Retina (tissue), 1 donor: ENCODE results near the gene RRAS.
A peak's percentile ranks its signal among the peaks of the same experiment; 100 is the strongest.

Experiments used
- DNase-seq: peaks from one replicate; pipeline ENCODE4 v3.0.0-alpha.2; 2016

The RRAS gene

DNA sequence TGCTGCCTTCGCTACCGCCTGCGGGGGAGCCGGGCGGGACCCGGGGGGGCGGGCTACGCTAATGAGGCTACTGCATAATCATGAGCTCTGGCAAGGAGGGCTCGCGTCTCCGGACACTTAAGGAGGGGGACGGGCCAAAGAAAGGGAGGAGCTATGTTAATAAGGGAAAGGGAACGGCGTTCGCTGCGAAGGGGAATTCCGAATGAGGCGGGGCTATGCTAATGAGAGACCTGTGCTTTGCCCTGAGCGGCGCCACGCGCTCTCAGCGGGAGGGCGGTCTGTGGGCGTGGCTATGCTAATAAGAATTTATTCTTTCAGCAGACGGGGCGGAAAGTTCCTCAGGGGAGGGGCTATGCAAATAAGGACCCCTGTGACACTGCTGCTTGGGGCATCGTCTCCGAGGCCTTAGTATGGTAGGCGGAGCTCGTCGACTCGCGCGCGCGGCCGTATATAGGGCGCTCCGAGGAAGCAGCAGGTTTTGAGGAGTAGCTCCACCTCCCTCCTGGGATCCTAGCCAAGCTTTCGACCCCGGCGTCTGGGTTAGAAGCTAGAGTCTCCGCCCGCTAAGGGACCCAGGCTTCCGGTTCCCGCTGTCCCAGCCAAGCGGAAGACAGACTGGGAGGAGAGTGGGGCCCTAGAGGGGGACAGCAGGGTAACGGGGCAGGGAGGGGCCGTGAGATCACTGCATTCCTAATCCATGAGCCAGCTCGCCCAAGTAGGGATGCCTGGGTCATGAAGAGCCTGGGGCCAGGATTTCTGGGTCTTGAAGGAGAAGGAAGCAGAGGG is at the start of gene RRAS:
TSS of gene RRAS (minus strand) at position 31 of the 786 bp plus-strand sequence. CDS start 45 bp downstream, outside the sequence.
- peak; percentile 99 for DNase-seq

DNA sequence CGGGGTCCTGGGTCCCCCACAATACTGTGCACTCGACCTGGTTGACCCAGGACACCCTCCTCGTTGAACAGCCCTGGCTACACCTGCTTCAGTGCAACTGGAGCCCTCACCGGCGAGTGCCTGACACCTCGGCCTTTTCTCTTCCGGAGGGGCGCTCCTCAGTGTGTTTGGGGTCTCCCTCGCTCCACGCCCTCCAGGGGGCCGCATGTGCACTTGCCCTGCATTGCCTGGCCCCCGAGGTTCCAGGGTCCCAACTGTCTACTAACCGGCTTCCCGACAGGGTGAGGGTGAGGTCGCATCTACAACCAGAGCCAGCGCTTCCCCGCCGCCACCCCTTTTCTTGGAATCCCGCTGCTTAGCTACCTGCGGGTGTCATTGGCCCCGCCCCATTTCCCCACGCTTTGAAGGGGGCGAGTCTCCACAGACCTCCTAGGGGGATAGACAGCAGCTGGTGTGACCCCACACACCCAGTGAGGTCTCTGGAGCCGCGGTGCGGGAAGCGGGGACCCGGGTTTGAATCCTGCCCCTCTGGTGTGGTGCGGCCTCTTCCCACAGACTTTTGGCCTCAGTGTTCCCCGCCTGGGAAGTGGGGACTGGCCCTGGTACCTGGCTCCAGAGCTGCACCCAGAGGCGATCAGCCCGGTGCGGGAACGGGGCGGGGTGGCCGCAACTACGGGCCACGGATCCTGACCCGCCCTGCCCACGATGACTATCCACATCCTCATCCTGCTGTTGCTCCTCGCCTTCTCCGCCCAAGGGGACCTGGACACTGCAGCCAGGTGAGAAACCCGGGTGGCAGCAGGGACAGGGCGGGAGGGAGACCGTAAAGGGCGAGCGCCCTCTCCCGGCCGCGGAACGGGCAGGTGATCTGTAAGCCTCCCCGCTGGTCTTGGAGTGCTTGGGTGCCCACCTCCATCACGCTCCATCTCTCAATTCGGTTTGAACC is 49.5 kb upstream of the RRAS start, which contains the start of gene ADM5:
TSS of gene ADM5 (plus strand) at position 462 of the 946 bp plus-strand sequence. CDS start at position 706, 244 bp downstream.
- DNase-seq = peak; percentile 74

DNA sequence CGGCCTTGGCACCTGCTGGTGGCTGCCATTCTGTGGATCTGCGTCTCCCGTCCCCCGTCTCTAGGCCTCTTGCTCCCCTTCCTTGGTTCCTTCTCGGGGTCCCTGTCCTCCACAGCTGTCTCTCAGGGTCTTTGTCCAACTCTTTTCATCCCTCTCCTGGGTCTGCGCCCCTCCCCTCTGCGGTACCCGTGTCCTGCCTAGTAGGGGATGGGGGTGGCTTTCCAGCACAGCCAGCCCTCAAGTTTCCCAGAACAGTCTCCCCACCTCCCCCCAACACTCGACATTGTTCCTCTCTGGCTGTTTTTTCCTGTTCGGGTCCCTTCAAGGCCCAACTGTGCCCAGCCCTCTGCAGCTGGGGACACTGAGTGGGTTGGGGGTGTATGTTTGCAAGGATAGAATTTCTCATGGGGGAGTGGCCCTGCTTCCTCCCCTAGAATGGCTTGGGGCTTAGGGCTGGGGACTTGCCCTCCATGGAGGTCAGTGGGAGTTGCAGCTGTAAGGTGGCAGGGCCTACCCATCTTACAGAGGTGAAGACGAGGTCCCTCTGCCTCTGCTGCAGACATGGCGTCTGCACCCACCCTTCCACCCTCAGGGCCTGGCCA is 48.7 kb upstream of the RRAS start:
- no peak for DNase-seq

DNA sequence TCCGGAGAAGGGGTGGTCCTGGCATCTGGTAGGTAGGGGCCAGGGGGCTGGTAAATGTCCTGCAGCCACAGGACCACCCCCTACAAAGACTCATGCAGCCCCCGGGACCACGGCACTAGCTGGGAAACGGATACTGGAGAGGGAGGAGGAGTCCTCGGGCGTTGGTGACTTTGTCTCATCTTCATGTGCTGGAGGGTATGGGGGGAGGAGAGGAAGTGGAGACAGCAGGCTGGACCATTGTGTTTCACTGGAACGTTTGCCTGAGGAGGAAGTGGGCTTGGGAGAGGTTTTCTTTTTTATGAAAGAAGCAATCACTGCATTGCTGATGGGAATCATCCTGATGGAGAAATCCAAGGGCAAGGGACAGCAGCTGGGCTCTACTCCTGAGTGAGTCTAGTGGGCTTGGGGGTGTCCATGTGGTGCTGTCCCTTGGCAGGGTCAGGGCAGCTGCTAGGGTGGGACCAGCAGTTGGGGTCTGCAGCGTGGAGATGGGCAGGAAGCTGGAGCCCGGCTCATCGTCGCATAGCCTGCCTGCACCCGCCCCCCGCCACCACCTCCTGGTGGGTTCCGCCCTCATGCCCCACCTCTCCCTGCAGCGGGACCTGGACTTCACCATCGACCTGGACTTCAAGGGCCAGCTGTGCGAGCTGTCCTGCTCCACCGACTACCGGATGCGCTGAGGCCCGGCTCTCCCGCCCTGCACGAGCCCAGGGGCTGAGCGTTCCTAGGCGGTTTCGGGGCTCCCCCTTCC is 47.8 kb upstream of the RRAS start:
- no peak for DNase-seq

DNA sequence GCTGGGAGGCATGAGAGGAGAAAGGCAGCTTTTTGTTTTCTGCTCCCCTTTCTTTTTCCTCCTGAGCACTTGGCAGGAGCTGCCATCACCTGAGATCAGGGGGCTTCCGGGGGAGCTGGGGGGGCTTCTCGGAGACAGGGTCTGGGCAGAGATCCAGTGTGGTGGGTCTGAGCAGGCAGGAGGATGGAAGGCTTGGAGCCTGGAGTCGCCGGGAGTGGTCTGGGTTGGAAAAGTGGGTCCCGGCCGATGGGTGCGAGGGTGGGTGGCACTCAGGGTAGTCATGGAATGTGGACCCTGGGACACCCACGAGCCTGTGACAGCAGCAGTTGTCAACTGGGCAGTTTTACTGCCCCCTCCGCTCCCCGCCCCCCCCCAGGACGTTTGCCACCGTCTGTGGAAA is 47.2 kb upstream of the RRAS start:
- DNase-seq = no peak

DNA sequence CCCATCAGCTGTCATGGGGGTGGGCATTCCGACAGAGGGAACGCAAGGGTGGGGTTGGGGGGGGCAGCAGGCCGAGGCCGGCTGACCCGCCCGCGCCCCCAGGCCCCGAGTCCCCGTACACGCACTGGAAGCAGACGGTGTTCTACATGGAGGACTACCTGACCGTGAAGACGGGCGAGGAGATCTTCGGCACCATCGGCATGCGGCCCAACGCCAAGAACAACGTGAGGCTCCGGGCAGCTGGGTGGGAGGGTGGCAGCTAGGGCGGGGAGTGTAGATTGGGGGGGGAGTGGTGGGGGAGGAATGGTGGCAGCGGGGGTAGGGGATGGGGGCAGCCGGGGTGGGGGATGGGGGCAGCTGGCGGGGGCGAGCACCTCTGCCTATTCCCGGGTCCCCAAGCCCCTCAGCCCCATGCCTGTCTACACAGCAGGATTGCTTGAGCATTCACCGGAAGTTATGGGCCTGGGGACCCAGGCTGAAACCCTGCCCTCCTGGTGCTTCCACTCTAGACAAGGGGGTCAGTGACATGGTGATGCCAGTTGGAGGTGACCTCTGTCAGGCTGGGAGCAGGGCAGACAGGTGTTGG is 46.7 kb upstream of the RRAS start:
- no peak for DNase-seq

DNA sequence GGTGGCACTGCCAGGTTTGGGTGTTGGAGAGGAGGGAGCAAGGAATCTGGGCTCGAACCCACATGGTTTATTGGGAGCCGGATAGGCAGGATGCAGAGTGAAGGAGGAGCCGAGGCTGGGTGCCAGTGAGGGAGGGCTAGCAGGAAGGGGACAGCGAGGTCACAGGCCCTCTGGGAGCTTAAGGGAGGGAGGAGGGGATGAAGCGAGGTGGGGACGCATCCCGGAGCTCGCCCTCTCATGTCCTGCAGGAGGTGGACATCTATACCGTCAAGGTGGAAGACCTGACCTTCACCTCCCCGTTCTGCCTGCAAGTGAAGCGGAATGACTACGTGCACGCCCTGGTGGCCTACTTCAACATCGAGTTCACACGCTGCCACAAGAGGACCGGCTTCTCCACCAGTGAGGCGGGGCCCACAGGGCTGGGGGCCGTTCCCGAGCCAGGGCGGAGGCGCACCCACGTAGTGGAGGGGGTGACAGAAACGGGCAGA is 45.9 kb upstream of the RRAS start:
- no peak for DNase-seq

DNA sequence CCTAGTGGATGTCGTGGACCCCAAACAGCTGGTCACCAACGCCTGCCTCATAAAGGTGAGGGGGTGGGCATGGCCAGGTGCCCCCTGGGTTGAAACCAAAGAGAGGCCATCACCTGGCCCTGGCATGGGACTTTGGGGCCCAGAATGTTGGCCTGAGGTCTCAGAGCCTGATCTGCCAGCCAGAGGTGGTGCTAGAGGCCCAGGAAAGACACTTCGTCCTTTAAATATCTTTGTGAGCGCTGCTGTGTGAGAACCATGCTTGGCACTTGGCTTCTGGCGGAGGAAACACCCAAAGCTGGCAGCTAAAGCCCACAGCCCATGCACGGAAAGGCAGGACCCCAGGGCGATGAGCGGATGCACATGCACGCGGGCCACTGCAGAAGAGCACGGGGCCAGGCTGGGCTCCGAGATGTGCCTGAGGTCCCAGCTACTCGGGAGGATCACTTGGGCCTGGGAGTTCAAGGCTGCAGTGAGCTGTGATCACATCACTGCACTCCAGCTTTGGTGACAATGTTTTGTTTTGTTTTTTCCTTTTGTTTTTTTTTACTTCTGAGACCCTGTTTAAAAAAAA is 45.1 kb upstream of the RRAS start:
- no peak for DNase-seq

DNA sequence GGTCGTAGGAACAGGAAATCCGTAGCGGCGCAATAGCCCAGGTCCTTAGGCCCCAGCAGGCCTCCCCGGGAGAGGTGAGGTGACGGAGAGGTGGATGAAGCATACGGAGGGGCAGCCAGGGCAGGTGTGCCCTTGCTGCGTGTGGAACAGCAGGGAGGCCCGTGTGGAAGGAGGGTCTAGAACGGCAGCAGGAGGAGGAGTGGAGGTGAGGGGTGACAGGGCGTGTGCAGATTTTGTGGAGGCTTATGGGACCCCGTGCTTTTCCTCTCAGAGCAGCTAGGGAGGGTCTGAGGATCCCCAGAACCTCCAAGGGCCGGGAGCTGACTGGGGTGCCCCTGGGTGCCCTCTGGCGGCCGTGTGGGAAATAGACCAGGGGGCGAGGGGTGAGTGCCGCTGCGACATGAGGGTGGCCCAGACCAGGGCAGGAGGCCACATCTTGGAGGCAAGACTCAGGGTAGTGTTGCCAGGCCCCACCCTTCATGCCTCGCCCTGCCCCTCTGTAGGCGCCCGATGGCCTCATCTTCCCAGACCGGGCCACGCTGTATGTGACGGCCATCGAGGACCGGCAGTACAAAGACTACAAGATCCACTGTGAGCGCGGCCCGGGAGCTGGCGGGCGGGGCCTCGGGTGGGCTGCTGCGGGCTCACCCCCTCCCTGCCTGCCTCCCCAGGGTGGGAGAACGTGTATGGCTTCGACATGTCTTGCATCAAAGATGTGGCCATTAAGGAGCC is 44.5 kb upstream of the RRAS start:
- DNase-seq = no peak

DNA sequence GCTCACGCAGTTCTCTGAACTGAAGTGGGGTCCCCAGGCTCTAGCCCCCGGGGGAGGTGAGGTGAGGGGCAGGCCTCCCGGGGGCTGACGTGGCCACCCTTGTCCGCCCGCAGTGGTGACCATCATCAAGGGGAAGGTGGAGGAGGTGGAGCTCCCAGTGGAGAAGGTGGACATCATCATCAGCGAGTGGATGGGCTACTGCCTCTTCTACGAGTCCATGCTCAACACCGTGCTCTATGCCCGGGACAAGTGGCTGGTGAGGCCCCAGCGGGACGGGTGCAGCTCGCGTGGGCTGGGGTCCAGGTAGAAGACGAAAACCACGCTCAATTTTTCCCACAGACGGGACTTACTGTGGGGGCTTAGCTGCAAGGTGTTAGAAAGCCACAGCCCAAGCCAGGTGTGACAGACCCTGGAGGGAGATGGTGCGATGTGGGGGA is 43.9 kb upstream of the RRAS start:
- DNase-seq = no peak

DNA sequence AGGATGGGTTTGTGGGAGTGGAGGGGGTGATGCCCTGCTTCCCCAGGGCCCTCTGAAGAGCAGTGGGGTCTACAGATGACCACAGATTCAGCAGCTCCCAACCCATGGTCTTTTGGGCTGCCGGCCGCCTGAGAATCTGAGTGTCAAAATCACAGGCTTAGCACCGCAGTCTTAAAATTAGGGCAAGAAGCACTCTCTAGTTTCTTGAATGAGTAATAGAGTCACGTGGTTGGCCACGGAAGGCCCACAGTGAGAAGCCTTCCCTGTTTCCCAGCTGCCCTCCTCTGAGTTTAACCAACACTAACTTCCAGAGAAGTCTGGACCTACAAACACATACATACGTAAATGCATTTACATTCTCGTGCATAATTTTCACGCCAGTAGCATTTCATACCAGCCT is 42.3 kb upstream of the RRAS start:
- no peak for DNase-seq

DNA sequence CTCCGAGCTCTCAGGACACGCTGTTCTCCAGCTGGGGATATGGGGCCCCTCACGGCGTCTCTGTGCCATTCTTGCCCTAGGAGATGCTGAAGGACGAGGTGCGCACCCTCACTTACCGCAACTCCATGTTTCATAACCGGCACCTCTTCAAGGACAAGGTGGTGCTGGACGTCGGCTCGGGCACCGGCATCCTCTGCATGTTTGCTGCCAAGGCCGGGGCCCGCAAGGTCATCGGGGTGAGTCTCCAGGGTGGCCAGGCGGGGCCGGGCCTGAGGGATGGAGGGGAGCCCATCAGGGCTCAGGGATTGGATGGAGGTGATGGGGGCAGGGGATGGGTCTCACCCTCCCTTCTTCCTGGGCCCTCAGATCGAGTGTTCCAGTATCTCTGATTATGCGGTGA is 41.9 kb upstream of the RRAS start:
- no peak for DNase-seq

DNA sequence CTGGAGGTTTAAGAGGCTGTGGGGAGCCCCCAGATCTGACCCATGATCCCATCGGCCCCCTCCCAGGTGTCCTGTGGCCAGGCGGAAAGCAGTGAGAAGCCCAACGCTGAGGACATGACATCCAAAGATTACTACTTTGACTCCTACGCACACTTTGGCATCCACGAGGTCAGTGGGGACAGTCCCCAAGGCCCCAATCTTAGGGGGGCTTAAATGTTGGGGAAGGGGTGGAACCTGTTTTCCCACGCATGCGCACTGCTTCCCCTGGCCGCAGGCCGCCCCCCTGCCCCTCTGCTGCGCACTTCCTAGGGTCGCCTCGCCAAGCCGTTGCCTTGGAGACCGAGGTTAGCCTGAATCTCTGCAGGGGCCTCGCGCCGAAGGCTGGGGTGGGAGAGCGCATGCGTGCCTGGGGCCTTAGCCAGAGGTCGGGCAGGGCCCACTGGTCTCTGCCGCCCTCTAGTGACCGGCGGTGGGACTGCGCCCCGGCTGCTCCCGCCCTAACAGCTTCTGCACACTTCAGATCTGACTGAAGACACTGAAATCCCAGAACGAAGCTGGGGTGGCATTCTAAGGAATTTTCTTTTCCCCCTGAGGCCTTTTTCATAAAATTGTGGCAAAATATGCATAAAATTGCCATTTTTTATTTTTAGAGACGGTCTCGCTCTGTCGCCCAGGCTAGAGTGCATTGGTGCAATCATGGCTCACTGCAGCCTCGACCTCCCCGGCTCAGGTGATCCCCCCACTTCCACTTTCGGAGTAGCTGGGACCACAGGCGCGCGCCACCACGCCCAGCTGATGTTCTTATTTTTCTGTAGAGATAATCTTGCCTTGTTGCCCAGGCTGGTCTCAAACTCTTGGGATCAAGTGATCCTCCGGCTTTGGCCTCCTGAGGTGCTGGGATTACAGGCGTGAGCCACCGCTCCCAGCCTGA is 40.7 kb upstream of the RRAS start:
- peak; percentile 98 for DNase-seq

DNA sequence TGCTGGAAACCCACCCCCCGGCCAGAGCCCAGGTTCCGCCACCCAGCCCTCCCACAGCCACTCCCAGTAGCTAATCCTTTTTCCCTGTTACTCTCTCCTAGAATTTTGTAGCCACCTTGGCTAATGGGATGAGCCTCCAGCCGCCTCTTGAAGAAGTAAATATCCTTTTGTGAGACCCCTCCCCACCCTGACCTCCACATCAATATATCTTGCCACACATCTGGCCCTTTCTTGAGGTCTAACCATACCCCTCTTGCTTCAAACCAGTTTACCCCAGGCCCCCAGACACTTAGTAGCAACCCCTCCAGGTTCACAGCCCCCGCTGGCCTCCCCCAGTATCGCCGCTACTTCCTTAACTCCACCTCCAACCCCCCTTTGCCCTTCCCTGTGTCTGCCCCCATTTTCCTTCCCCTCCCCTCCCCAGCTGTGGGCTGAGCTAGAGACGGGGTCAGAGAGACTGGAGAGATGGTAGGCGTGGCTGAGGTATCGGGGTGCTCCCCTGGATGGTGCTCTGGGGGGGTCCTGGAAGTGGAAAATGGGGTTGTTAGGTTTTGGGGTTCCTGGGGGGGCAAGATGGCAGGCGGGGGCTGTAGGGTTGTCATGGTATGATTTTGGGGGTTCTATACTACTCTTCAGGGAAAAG is 39.9 kb upstream of the RRAS start:
- DNase-seq = no peak

DNA sequence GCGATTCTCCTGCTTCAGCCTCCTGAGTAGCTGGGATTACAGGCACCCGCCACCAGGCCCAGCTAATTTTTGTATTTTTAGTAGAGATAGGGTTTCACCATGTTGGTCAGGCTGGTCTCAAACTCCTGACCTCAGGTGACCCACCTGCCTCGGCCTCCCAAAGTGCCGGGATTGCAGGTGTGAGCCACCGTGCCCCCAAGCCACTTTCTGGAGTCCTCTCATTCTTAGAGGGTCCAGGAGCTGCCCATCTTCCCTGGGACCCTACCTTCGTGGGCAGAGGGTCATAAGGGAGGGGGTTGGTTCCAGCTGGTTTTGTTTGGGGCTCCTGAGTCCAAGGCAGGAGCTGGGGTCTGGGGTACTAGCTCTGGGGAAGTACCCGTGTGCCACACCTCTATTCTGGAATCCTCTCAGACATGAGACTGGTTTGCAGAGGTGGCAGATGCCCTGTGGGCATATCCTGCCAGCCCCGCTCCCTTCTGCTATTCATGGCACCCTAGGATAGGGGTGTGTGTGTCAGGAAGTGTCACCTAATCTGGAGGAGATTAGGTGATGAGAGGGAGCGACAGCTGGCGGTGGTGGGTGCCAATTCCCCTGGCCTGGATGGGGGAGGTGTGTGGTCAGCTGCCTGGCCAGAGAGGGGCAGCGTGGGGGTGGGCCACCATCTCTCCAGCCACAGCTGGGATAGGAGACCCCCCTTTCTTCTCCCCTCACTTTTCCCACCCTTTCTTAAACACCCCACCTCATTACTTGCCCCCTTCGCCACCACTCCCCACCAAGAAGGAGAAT is 39.2 kb upstream of the RRAS start:
- no peak for DNase-seq

DNA sequence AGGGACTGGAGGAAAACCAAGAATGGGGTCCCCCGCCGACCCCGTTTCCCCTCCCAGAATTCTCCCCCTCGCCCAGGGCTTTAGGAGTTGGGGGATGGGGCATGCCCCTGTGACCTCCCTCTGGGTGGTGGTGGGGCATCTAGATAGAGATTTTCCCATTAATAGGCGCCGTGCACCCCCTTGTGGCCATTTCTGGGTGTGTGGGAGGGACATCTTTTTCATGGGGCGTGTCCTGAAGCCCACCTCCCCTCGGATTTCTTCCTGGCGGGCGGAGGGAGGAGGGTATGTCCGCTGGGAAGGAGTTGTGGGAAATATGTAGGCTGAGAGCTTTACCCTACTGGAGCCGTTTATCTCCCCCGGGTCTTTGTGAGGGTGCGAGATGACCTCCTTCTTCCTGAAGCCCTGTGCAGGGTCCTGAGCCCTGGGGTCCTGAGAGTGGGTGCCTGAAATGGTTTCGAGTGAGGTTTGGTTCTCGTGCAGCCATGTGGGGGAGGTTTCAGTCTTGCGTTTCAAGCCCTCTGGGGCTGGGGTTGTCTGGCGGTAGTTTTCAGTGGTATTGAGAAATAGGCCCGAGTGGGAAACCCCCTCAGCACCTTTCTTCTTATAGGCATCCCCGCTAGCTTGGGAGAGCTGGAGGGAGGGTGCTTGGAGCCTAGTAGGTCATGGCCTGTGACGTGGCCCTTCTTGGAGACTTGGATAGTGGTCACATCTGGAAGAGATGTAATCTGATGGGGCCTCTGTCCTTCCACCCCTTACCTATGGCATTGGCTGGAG is 38.1 kb upstream of the RRAS start:
- peak; percentile 92 for DNase-seq

DNA sequence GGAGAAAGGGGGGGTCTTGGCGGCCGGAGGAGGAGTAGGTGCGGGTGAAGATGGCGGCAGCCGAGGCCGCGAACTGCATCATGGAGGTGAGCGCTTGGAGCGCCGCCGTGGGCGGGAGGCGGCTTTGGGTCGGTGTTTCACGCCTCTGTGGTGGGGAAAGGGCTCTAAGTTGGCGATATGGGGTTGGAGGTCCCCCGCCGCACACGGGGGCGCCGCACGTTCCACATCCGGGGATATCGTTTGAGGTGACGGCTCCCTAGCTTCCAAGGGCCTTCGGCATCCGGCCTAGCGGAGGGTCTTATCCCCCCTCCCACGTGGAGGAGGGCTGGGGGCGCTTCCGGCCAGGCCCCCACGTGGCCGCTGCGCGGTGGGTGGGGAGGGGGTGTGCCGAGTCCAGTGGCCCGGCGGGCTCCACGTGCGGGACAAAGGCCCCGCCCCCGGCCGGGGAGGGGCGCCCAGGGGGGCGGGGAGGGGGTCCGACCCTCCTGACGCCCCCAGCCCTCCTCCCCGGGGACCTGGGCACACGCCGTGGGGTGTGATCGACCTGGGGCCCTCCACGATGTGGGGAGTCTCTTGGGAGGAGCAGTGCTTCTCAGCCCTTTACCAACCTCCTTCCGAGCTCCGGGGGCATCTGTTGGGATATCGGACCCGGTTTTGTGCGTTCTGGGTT is 37.4 kb upstream of the RRAS start, which contains the start of gene PRMT1:
TSS of gene PRMT1 (plus strand) at position 41 of the 670 bp plus-strand sequence. CDS start at position 51, 10 bp downstream.
- DNase-seq = no peak
